ENCODE data around the gene CAMK1D.

Gene CAMK1D

DNA sequence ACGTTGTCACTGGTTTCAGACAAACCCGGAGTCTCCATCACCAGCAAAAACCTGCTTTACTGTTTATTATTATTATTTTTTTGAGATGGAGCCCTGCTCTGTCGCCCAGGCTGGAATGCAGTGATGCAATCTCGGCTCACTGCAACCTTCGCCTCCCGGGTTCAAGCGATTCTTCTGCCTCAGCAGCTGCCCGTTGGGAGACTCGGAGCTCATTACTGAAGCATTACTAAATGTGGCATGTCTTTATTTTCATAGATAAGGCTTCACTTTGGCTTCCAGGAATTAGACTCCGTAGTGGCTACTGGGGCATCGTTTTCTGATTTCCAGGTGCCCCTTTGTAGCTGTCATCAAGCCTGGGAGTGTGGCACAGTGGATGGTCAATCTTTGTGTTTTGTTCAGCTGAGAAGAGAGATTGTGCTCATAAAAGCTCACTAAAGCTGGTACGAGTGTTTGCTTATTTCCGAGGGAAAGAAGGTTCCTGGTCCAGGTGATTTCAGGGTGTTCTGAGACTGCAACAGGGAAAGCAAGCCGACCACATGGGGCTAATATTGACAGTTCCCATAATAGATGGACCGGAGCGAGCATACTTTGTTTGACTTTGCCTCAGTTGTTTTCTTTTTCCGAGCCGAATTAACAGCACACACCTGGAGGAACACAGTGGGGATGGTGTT lies 163.1 kb downstream of the CAMK1D start:
- ChIA-PET POLR2A (no interaction called here), CTCF (no interaction called here)
- no peak overlapping the region for H3K27ac ChIP-seq (ENCODE audit: extremely low read depth, low read depth, low read length)

DNA sequence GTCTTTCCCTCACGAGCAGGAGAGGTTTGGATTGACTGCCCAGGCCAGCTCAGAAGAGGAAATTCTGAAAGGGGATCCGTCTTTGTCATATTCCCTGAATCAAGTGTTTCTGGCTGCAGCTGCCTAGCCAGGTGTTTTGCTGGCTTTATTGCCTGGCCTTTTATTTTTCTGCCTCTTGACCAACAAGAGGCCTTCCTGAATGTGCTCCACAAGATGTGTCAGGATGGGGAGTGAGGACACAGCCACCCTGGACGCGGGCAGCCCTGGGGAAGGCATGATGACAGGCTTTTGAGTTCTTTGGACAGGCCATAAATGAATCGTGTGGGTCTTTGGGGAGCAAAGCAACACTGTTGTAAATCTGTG lies 163.6 kb downstream of the CAMK1D start:
- POLR2A ChIA-PET = no interaction called here
- H3K4me3 ChIP-seq (ENCODE audit: low read depth, low read length) = no peak overlapping the region
- no peaks in the 10 kb centered on the region for H3K4me1 ChIP-seq (ENCODE audit: control insufficient read depth, insufficient read depth, low read length)
- CTCF ChIA-PET = interaction anchor here (0.7 kb wide), 1 partner anchor 22 kb away, joined by 3 read pairs; no protein-coding TSS in a partner anchor
- TF ChIP-seq, protein P1, sequence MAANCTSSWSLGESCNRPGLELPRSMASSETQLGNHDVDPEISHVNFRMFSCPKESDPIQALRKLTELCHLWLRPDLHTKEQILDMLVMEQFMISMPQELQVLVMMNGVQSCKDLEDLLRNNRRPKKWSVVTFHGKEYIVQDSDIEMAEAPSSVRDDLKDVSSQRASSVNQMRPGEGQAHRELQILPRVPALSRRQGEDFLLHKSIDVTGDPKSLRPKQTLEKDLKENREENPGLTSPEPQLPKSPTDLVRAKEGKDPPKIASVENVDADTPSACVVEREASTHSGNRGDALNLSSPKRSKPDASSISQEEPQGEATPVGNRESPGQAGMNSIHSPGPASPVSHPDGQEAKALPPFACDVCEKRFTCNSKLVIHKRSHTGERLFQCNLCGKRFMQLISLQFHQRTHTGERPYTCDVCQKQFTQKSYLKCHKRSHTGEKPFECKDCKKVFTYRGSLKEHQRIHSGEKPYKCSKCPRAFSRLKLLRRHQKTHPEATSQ (tag by site-specific recombination; IDR thresholded peaks at IDR 0.05) = no peak
- TF ChIP-seq IKZF3 (tag by site-specific recombination; IDR thresholded peaks at IDR 0.05) (no peak), ZBTB48 (tag by site-specific recombination; IDR thresholded peaks at IDR 0.05) (no peak)
- no peaks in the 10 kb centered on the region for H3K9me3 ChIP-seq (ENCODE audit: control insufficient read depth, insufficient read depth, low read depth, low read length)
- H3K36me3 ChIP-seq (ENCODE audit: control insufficient read depth in 2 of 2, insufficient read depth in 1 of 2, low read length in 2 of 2) = no peaks in the 10 kb centered on the region
- no peak overlapping the region for H3K27ac ChIP-seq (ENCODE audit: extremely low read depth, low read depth, low read length)

More for the DNA sequence above, 163.1 kb downstream of the CAMK1D start:
- TF ChIP-seq ZNF600 (tag by site-specific recombination; IDR thresholded peaks at IDR 0.05) = 0 out of 2 replicates have a peak, but pooled peaks have one; percentile 20
- TF ChIP-seq ZNF629 (tag by site-specific recombination; IDR thresholded peaks at IDR 0.05) = no peak
- no peak for TF ChIP-seq ZNF404 (tag by site-specific recombination; IDR thresholded peaks at IDR 0.05)
- no peak for TF ChIP-seq ZBTB21 (tag by site-specific recombination; IDR thresholded peaks at IDR 0.05)
- Histone ChIP-seq H3K9me3 (ENCODE audit: control insufficient read depth, insufficient read depth, low read depth, low read length) (no peaks in the 10 kb centered on the region), H3K36me3 (ENCODE audit: control insufficient read depth in 2 of 2, insufficient read depth in 1 of 2, low read length in 2 of 2) (no peaks in the 10 kb centered on the region), H3K4me3 (ENCODE audit: low read depth, low read length) (no peak overlapping the region), H3K4me1 (ENCODE audit: control insufficient read depth, insufficient read depth, low read length) (no peaks in the 10 kb centered on the region)

DNA sequence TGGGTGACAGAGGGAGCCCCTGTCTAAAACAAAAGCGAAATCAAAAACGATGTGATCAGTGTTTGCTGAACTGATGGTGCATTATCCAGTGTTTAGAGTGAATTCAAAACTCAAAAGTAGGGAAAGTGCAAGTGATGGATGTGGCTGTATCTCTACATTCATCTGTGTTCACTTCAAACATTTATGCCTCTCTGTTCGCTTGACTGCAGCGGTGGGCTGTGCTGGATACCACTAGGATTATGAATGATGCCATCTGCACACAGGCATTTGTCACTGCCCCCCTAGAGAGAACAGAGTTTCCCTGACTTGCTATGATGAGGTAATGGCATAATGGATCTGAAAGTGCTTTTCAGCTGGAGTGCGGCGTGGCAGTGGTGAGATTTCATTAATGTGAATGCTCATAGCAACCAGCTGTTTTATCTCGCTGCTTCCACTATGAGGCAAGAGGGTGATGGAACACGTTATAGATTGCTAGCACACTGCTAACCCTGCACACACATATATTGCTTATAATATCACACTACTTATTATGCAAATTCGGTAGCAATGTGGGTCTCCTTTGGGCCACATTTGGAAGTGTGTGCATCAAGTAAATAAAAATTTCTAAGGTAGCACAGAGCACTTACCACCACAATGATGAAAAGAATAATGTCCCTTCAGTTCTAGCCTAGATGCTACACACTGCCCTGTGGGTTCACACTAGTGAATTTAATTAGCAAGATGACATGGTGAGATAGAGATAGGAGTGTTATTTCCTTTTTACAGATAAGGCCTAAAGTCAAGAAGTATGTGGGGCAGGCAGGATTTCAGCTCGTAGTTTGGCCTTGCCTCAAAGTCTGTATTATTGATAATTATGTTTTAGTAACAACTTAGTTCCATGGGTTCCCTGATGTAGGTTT lies 164.7 kb downstream of the CAMK1D start:
- no peaks in the 10 kb centered on the region for H3K36me3 ChIP-seq (ENCODE audit: control insufficient read depth in 2 of 2, insufficient read depth in 1 of 2, low read length in 2 of 2)
- H3K4me3 ChIP-seq (ENCODE audit: low read depth, low read length) = no peak overlapping the region
- ChIA-PET POLR2A (no interaction called here), CTCF (no interaction called here)
- H3K4me1 ChIP-seq (ENCODE audit: control insufficient read depth, insufficient read depth, low read length) = no peaks in the 10 kb centered on the region
- no peak overlapping the region for H3K27ac ChIP-seq (ENCODE audit: extremely low read depth, low read depth, low read length)
- H3K9me3 ChIP-seq (ENCODE audit: control insufficient read depth, insufficient read depth, low read depth, low read length) = no peaks in the 10 kb centered on the region
- peak; percentile 51; the same call in 1 of the 2 replicates for TF ChIP-seq ZBTB21 (tag by site-specific recombination; IDR thresholded peaks at IDR 0.05)
- no peak for TF ChIP-seq TCF7L2 (IDR thresholded peaks at IDR 0.05; ENCODE audit: borderline replicate concordance, low read depth, low read length)
- TF ChIP-seq, protein P2, sequence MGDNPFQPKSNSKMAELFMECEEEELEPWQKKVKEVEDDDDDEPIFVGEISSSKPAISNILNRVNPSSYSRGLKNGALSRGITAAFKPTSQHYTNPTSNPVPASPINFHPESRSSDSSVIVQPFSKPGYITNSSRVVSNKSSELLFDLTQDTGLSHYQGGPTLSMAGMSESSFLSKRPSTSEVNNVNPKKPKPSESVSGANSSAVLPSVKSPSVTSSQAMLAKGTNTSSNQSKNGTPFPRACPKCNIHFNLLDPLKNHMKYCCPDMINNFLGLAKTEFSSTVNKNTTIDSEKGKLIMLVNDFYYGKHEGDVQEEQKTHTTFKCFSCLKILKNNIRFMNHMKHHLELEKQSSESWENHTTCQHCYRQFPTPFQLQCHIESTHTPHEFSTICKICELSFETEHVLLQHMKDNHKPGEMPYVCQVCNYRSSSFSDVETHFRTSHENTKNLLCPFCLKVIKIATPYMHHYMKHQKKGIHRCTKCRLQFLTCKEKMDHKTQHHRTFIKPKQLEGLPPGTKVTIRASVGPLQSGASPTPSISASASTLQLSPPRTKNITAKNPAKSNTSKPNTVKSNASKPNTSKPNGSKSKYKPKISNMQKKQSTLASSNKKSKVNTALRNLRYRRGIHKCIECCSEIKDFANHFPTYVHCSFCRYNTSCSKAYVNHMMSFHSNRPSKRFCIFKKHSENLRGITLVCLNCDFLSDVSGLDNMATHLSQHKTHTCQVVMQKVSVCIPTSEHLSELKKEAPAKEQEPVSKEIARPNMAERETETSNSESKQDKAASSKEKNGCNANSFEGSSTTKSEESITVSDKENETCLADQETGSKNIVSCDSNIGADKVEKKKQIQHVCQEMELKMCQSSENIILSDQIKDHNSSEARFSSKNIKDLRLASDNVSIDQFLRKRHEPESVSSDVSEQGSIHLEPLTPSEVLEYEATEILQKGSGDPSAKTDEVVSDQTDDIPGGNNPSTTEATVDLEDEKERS (tag by site-specific recombination; IDR thresholded peaks at IDR 0.05) = no peak
- TF ChIP-seq OSR2 (tag by site-specific recombination; IDR thresholded peaks at IDR 0.05) = no peak
- TF ChIP-seq, protein P3, sequence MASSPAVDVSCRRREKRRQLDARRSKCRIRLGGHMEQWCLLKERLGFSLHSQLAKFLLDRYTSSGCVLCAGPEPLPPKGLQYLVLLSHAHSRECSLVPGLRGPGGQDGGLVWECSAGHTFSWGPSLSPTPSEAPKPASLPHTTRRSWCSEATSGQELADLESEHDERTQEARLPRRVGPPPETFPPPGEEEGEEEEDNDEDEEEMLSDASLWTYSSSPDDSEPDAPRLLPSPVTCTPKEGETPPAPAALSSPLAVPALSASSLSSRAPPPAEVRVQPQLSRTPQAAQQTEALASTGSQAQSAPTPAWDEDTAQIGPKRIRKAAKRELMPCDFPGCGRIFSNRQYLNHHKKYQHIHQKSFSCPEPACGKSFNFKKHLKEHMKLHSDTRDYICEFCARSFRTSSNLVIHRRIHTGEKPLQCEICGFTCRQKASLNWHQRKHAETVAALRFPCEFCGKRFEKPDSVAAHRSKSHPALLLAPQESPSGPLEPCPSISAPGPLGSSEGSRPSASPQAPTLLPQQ (tag by site-specific recombination; IDR thresholded peaks at IDR 0.05) = 0 out of 2 replicates have a peak, but pooled peaks have one; percentile 29
- TF ChIP-seq ZNF133 (tag by site-specific recombination; IDR thresholded peaks at IDR 0.05) = no peak
- TF ChIP-seq, protein P4, sequence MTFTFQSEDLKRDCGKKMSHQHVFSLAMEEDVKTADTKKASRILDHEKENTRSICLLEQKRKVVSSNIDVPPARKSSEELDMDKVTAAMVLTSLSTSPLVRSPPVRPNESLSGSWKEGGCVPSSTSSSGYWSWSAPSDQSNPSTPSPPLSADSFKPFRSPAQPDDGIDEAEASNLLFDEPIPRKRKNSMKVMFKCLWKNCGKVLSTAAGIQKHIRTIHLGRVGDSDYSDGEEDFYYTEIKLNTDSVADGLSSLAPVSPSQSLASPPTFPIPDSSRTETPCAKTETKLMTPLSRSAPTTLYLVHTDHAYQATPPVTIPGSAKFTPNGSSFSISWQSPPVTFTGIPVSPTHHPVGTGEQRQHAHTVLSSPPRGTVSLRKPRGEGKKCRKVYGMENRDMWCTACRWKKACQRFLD (tag by site-specific recombination; IDR thresholded peaks at IDR 0.05) = no peak
- TF ChIP-seq BCL11A (tag by site-specific recombination; IDR thresholded peaks at IDR 0.05; ENCODE audit: low read depth) = no peak
- no peak for TF ChIP-seq ZBTB20 (tag by site-specific recombination; IDR thresholded peaks at IDR 0.05)
- TF ChIP-seq, protein P5, sequence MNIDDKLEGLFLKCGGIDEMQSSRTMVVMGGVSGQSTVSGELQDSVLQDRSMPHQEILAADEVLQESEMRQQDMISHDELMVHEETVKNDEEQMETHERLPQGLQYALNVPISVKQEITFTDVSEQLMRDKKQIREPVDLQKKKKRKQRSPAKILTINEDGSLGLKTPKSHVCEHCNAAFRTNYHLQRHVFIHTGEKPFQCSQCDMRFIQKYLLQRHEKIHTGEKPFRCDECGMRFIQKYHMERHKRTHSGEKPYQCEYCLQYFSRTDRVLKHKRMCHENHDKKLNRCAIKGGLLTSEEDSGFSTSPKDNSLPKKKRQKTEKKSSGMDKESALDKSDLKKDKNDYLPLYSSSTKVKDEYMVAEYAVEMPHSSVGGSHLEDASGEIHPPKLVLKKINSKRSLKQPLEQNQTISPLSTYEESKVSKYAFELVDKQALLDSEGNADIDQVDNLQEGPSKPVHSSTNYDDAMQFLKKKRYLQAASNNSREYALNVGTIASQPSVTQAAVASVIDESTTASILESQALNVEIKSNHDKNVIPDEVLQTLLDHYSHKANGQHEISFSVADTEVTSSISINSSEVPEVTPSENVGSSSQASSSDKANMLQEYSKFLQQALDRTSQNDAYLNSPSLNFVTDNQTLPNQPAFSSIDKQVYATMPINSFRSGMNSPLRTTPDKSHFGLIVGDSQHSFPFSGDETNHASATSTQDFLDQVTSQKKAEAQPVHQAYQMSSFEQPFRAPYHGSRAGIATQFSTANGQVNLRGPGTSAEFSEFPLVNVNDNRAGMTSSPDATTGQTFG (tag by site-specific recombination; IDR thresholded peaks at IDR 0.05; ENCODE audit: borderline replicate concordance) = no peak
- TF ChIP-seq ZNF544 (tag by site-specific recombination; IDR thresholded peaks at IDR 0.05) = no peak

All from HEK293 (cell line).